GM19043 (cell line): Measurements from ENCODE around the gene EGLN1.
"Not testable (repeated sequence)": the region's sequence is repeated elsewhere in the genome, so short reads cannot be mapped to it uniquely, and the experiment has no call there.

Experiments
- ATAC-seq: cut with Tn5 transposase; IDR thresholded peaks from one replicate; pipeline ENCODE4 v1.9.1; 2021; ENCODE audit warnings: low read depth; ENCODE audit not compliant: unreplicated experiment

Gene EGLN1

DNA sequence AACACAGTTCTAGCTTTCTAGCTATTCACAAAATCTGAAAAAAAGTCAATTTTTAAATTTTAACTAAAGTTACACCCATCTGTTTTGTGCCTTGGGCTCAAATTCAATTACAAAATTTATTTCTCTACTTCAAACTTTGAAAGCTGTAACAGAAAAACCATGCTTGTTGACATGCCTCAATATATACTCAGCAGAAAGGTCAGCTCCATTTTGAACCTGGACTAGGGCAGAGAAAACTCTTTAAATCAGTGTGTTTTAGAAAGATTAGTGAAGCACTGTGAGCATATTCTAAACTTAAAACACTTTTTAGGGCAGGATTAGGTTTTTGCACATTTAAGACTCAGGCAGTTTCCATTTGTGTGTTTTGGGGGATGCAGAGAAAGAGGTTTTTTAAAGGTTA is 49.6 kb downstream of the EGLN1 start:
- no peak for ATAC-seq

DNA sequence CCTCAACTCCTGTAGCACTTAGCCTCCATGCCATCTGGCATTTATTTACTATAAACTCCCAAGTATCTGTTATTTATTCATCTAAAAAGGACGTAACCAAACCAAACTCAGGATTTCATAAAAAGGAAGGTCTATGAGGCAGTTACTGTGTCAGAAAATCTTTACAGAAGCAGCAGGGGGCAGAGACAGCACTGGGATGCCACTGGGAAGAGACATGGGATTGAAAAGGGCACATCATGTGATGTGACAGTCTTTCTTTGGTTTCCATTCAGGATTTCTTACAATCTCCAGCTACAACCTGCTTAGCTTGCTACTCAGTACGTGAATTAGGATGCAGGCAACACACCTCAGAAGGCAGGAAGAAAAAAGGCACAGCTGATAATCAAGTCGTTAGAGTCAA is 52.8 kb downstream of the EGLN1 start:
- ATAC-seq, result no peak

- no peak for ATAC-seq
Measured at GRCh38 chr1:231364192-231364591, 57.9 kb downstream of the EGLN1 start.

DNA sequence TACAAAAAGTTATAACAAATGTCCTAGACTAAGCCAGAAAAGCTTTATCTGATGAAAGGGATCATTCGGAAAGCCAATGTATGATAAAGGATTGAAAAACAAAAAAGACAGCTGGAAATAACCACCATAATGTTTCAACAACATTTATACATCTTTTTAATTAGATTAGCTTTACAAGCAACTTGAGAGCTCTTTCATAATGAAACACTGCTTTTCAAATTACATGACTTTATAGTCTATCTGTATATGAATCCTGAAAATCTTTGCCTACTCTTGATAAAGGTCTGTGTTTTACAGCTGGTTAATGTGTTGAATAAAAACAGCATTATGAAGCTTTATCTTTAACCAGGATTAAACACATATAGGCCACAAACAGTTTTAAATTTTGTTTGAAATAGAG is 58.5 kb downstream of the EGLN1 start:
- ATAC-seq, result no peak

DNA sequence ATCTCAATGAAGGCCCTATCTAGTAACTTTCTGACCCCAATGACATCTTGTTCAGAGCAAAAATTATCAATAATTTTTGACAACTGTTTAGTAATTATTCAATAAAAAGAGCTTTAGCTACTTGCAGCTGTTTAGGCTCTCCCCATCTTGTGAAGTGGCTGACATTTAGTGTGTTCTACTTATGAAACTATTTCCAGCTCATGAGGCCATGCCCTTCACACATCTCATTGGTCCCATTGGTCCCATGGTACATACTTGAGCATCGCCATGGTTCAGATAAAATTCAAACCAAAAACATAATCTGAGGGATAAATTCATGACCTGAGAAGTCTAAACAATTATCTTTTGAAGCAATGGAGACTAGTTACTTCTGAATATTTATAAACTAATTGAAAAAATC is 59.8 kb downstream of the EGLN1 start:
- ATAC-seq, result no peak

GRCh38 chr1:231359113-231359512 is 63.0 kb downstream of the EGLN1 start:
- no peak for ATAC-seq

DNA sequence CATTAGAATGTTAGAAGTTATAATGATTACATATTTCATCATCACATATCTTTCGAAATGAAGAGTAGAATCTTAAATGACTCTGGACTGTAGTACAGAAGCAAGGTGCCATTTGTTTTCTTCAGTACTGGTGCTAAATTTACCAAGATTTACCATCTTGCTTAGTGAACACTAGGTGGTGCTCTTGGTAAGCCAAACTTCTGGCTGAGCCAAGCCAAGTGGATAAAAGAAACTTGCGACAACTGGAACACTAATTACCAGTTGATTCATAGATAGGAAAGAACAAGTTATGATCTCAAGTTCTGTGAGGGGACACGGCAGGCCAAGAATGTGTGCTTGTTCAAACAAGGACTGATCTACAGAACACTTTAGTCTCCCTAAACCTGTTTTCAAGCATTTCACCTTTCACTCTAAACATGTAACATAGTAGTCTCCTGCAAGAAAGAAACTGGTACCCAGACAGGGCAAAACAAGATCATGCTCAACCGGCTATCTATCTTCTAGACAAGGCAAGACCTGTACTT is 64.2 kb downstream of the EGLN1 start:
- peak; percentile 79 for ATAC-seq

DNA sequence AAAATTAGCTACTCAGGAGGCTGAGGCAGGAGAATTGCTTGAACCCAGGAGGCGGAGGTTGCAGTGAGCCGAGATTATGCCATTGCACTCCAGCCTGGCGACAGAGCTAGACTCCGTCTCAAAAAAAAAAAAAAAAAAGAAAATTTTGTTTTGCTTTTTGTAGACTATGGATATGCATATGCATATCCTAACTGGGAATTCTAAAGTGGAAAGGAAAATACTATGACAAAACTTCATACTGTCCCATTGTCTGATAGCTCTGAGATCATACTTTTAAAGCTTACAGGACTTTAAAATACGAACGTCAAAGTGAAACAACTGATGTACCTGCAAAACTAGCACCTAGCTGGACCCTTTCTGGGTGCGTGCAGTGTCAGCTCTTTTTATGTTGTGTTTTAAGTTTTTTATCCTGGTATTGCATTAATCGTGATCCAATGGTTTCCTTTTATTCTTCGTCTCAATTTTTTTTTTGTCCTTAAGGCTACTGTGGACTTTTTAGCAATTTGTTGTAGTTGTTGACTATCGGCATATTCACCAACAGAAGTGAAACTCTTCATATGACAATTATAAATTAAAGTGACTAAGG is 64.8 kb downstream of the EGLN1 start:
- no peak for ATAC-seq

GRCh38 chr1:231355171-231355570 is 66.9 kb downstream of the EGLN1 start:
- no peak for ATAC-seq

GRCh38 chr1:231354330-231355020 is 67.6 kb downstream of the EGLN1 start:
- ATAC-seq, result no peak

GRCh38 chr1:231353086-231353485 is 69.0 kb downstream of the EGLN1 start:
- ATAC-seq, result no peak

- no peak for ATAC-seq
Measured at GRCh38 chr1:231351816-231352215, 70.3 kb downstream of the EGLN1 start.

DNA sequence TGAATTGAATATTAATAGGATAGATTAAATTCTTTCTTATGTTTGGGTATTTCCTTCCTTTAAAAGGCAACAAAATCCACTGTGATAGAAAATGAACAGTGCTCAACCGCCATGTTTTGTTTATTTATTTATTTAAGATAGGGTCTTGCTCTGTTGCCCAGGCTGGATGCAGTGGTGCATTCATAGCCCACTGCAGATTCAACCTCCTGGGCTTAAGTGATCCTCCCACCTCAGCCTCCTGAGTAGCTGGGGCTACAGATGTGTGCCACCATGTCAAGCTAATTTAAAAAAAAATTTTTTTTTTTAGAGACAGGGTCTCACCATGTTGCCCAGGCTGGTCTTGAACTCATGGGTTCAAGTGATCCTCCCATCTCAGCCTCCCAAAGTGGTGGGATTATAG is 73.2 kb downstream of the EGLN1 start:
- not testable (repeated sequence) for ATAC-seq

DNA sequence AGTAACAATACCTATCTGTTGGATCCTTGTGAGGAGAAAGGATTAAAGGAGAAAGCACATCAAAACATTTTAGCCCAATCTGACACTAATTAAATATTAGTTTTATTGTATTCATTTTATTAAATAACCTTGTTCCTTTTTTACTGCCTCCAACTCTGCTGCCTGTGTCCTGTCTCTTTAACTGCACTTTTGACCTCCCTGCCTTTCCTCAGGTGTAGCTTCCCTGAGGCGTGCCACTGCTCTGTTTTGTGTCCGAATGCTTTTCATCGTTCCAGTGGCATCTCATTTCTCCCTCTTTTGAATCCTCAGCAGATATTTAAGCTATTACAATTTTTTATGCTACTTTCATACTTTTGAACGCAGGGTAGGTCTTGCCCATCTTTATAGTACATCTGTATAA is 73.6 kb downstream of the EGLN1 start:
- ATAC-seq, result no peak

DNA sequence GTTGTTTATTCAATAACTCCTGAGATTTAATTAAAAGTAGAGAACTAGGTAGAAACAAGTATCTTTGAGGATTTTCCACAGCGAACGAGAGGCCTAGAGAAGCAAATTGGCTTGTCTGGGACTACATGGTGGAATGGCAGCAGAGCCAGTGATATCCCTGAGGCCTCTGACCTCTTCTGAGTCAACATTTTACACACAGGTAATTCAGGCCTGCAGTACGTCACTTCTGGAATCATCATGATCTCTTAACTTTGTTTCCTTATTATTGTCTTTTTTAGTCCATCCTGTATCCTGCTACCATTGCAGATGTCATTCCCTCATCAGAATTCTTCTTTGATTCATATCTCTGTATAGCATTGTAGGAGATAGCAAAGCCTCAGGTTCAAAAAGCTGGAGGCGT is 74.1 kb downstream of the EGLN1 start:
- no peak for ATAC-seq

DNA sequence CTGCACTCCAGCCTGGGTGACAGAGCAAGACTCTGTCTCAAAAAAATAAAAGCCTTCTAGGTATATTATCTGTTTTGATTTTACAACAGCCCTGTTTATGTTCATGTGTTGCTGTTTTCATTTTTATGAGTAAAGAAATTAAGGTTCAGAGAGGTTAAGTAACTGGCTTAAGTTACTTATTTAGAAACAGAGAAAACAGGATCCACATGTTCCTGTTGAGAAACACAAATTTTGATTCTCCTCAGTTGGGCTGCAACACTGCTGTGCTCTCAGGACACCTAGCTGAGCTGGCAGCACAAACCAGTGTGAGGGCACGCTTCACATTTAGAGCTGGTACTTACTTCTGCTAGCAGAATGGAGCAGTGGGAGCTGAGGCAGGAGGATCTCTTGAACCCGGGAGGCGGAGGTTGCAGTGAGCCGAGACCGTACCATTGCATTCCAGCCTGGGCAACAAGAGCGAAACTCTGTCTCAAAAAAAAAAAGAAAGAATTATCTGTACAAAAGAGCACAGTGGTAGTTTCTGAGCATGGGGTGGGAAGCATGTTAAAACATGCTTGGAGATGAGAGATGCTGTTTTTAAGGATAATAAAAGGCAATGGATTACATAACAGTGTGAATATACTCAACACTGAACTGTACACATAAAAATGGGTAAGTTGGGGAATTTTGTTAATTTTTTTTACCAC is 81.6 kb downstream of the EGLN1 start:
- ATAC-seq, result no peak

DNA sequence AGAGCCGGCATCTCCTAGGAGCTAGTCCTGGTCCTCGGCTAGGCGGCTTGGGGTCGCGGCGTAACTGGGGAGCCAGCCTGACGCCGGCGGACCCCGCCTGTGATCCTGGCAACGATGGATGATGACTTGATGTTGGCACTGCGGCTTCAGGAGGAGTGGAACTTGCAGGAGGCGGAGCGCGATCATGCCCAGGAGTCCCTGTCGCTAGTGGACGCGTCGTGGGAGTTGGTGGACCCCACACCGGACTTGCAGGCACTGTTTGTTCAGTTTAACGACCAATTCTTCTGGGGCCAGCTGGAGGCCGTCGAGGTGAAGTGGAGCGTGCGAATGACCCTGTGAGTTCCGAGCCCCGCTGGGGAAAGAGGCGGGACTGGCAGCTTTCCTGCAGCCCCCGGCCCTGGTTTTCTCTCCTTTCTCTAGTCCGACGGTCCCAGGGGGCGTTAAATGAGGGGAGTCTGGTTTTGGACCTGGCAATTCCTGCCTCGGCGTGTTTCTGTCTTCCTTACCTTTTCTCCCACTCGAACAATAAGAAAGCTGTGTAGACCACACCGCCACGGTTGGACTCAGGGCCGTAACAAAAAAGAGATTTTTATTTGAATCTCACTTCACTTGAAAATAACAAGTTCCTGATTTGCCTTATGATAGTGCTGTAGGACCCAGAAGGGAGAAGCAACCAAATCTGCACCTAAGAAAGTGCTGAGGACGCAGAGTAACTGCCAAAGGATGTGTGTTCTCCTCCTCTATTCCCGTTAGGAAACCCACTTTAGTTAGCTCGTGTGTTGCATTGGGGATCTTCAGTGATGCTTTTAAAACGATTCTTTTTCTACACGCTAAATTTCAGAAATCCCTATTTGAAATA is 83.6 kb downstream of the EGLN1 start, which contains the start of gene SPRTN:
Gene SPRTN (plus strand): TSS at position 24 of the 859 bp plus-strand sequence. CDS start 91 bp downstream, at position 115.
- no peak for ATAC-seq

DNA sequence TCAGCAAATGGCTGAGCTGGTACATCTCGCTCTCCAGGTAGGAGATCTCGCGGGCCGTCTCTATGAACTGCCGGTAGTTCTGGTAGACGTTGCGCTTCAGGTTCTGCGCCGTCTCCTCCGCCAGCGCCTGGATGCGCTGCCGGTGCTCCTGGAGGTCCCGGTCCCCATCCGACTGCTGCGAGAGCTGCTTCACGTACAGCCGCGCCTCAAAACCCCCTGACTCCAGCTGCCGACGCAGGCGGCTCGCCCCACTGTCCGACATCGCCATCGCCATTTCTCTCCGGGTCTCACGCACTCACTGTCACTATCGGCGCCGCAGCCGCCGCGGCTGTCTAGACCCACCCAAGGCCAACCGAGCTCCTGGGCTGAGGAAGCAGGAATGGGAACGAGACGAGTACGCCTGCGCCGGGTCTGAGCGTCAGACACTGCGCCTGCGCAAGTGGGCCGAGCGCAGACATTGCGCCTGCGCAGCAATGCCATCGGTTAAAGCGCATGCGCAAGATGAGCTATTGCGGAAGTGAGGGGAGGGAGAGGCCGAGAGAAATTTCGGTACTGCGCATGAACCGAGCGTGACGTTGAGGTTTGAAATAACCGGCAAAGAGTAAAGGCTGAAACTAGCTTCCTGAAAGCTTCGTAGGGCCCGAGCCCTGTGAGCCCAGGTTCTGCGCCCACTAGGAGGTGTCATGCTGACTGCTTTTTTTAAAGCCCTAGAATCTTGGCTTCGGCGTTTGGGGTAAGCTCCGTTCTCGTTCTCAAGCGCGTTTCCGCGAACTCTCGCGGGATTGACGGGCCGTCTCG is 84.4 kb downstream of the EGLN1 start, which contains the start of gene EXOC8:
Gene EXOC8 (minus strand): TSS at position 381 of the 798 bp plus-strand sequence. CDS start 107 bp downstream, at position 274.
- peak; percentile 67 for ATAC-seq

DNA sequence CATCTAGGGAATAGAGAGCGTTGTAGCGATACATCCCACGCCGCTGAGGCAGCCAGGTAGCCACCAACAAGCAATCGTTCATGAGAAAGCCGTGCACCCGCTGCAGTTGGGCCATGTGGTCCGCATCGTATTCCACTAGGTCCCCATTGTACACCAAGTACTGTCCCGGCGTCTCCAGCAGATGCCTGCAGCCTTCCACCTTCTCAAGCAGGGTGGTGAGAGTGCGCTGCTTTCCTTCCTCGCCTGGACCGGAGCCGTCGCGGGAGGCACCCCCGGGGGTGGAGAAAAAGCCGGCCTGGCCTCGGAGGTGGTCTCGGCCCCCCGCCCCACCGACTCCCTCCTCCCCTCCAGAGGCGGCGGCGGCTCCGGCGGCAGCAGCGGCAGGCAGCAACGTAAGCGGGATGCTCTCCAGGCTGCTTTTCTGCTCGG is 85.0 kb downstream of the EGLN1 start:
- ATAC-seq, result peak; percentile 2
